ENCODE measurements around the gene ALG6.

Gene ALG6

DNA sequence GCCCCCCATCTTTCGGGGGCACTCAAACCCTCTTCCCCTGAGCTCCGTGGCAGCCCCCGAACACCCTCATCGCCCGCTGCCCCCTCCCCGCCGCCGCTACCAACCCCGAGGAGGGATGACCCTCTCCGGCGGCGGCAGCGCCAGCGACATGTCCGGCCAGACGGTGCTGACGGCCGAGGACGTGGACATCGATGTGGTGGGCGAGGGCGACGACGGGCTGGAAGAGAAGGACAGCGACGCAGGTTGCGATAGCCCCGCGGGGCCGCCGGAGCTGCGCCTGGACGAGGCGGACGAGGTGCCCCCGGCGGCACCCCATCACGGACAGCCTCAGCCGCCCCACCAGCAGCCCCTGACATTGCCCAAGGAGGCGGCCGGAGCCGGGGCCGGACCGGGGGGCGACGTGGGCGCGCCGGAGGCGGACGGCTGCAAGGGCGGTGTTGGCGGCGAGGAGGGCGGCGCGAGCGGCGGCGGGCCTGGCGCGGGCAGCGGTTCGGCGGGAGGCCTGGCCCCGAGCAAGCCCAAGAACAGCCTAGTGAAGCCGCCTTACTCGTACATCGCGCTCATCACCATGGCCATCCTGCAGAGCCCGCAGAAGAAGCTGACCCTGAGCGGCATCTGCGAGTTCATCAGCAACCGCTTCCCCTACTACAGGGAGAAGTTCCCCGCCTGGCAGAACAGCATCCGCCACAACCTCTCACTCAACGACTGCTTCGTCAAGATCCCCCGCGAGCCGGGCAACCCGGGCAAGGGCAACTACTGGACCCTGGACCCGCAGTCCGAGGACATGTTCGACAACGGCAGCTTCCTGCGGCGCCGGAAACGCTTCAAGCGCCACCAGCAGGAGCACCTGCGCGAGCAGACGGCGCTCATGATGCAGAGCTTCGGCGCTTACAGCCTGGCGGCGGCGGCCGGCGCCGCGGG is 44.2 kb upstream of the ALG6 start:
- H3K27me3 ChIP-seq (ENCODE audit: control insufficient read depth, insufficient read depth, low read length, poor library complexity, severe bottlenecking) = peaks cover 100% of the 10 kb centered on the region
- peak overlapping the region; percentile 27 for H3K4me3 ChIP-seq (ENCODE audit: insufficient read depth, low read depth, low read length)
- WGBS, 2 experiments = 1% methylated on average over 104 of the region's 104 CpGs
- H3K36me3 ChIP-seq (ENCODE audit: control insufficient read depth, insufficient read depth, low read length) = no peaks in the 10 kb centered on the region
- no peaks in the 10 kb centered on the region for H3K9me3 ChIP-seq (ENCODE audit: control insufficient read depth, low read length)
- no peak overlapping the region for H3K27ac ChIP-seq (ENCODE audit: insufficient read depth, low read depth, low read length, poor library complexity, severe bottlenecking)
- H3K4me1 ChIP-seq (ENCODE audit: control insufficient read depth, insufficient read depth, low read length) = peaks cover 6% of the 10 kb centered on the region

DNA sequence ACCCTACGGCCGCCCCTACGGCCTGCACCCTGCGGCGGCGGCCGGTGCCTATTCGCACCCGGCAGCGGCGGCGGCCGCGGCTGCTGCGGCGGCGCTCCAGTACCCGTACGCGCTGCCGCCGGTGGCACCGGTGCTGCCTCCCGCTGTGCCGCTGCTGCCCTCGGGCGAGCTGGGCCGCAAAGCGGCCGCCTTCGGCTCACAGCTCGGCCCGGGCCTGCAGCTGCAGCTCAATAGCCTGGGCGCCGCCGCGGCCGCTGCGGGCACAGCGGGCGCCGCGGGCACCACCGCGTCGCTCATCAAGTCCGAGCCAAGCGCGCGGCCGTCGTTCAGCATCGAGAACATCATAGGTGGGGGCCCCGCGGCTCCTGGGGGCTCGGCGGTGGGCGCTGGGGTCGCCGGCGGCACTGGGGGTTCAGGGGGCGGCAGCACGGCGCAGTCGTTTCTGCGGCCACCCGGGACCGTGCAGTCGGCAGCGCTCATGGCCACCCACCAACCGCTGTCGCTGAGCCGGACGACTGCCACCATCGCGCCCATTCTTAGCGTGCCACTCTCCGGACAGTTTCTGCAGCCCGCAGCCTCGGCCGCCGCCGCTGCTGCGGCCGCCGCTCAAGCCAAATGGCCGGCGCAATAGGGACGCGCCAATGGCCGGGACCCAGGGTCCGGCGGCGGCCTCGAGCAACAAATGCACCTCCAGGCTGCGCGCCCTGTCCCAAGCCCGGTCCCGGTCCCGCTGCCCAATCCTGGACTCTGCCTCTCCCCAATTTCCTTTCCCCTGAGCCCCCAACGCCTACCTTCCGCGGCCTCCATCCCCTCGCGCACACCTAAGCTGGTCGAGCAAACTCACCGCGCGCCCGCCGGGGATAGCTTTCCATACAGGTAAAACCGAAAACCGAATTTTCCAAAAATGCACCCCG is 43.3 kb upstream of the ALG6 start:
- peaks cover 100% of the 10 kb centered on the region for H3K27me3 ChIP-seq (ENCODE audit: control insufficient read depth, insufficient read depth, low read length, poor library complexity, severe bottlenecking)

DNA sequence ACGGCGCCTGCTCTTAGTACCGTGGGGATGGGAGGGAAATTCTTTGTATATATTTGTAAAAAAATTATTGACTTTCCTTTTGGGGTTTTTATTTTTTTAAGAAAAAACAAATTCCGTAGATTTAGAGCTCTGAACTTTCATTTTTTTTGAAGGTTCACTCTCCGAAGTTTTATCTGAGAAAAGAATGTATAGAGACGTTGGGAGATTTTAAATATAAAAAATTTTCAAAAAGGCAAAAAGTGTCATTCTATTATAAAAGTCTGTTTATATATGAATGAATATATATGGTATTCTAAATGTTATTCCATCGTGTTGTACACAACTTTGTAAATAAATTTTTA is 42.7 kb upstream of the ALG6 start:
- H3K4me3 ChIP-seq (ENCODE audit: insufficient read depth, low read depth, low read length) = peak overlapping the region; percentile 27
- peaks cover 6% of the 10 kb centered on the region for H3K4me1 ChIP-seq (ENCODE audit: control insufficient read depth, insufficient read depth, low read length)
- no peak overlapping the region for H3K27ac ChIP-seq (ENCODE audit: insufficient read depth, low read depth, low read length, poor library complexity, severe bottlenecking)
- peaks cover 100% of the 10 kb centered on the region for H3K27me3 ChIP-seq (ENCODE audit: control insufficient read depth, insufficient read depth, low read length, poor library complexity, severe bottlenecking)
- WGBS, 2 experiments = 7 to 11% methylated on average over 3 to 5 of the region's 7 CpGs
- no peaks in the 10 kb centered on the region for H3K36me3 ChIP-seq (ENCODE audit: control insufficient read depth, insufficient read depth, low read length)
- H3K9me3 ChIP-seq (ENCODE audit: control insufficient read depth, low read length) = no peaks in the 10 kb centered on the region

More for the DNA sequence above, 43.3 kb upstream of the ALG6 start:
- WGBS, 2 experiments = 1% methylated on average over 114 of the region's 114 CpGs
- H3K9me3 ChIP-seq (ENCODE audit: control insufficient read depth, low read length) = no peaks in the 10 kb centered on the region
- no peak overlapping the region for H3K27ac ChIP-seq (ENCODE audit: insufficient read depth, low read depth, low read length, poor library complexity, severe bottlenecking)
- peaks cover 6% of the 10 kb centered on the region for H3K4me1 ChIP-seq (ENCODE audit: control insufficient read depth, insufficient read depth, low read length)
- H3K36me3 ChIP-seq (ENCODE audit: control insufficient read depth, insufficient read depth, low read length) = no peaks in the 10 kb centered on the region
- H3K4me3 ChIP-seq (ENCODE audit: insufficient read depth, low read depth, low read length) = peak overlapping the region; percentile 27

- Histone ChIP-seq H3K4me1 (ENCODE audit: control insufficient read depth, insufficient read depth, low read length) (peaks cover 9% of the 10 kb centered on the region), H3K4me3 (ENCODE audit: insufficient read depth, low read depth, low read length) (peak overlapping the region; percentile 25), H3K36me3 (ENCODE audit: control insufficient read depth, insufficient read depth, low read length) (no peaks in the 10 kb centered on the region), H3K27ac (ENCODE audit: insufficient read depth, low read depth, low read length, poor library complexity, severe bottlenecking) (no peak overlapping the region), H3K9me3 (ENCODE audit: control insufficient read depth, low read length) (no peaks in the 10 kb centered on the region), H3K27me3 (ENCODE audit: control insufficient read depth, insufficient read depth, low read length, poor library complexity, severe bottlenecking) (peaks cover 100% of the 10 kb centered on the region)
- WGBS, 2 experiments = 0 to 37% methylated on average over 1 to 2 of the region's 2 CpGs
These were observed 42.0 kb upstream of the ALG6 start for GRCh38 chr1:63325279-63325985.

GRCh38 chr1:63326106-63326472 is 41.3 kb upstream of the ALG6 start:
- Histone ChIP-seq H3K4me1 (ENCODE audit: control insufficient read depth, insufficient read depth, low read length) (peaks cover 9% of the 10 kb centered on the region), H3K4me3 (ENCODE audit: insufficient read depth, low read depth, low read length) (peak overlapping the region; percentile 25), H3K27me3 (ENCODE audit: control insufficient read depth, insufficient read depth, low read length, poor library complexity, severe bottlenecking) (peaks cover 100% of the 10 kb centered on the region), H3K27ac (ENCODE audit: insufficient read depth, low read depth, low read length, poor library complexity, severe bottlenecking) (no peak overlapping the region), H3K9me3 (ENCODE audit: control insufficient read depth, low read length) (no peaks in the 10 kb centered on the region), H3K36me3 (ENCODE audit: control insufficient read depth, insufficient read depth, low read length) (no peaks in the 10 kb centered on the region)
- WGBS, 2 experiments = 2% methylated on average over 20 of the region's 20 CpGs

DNA sequence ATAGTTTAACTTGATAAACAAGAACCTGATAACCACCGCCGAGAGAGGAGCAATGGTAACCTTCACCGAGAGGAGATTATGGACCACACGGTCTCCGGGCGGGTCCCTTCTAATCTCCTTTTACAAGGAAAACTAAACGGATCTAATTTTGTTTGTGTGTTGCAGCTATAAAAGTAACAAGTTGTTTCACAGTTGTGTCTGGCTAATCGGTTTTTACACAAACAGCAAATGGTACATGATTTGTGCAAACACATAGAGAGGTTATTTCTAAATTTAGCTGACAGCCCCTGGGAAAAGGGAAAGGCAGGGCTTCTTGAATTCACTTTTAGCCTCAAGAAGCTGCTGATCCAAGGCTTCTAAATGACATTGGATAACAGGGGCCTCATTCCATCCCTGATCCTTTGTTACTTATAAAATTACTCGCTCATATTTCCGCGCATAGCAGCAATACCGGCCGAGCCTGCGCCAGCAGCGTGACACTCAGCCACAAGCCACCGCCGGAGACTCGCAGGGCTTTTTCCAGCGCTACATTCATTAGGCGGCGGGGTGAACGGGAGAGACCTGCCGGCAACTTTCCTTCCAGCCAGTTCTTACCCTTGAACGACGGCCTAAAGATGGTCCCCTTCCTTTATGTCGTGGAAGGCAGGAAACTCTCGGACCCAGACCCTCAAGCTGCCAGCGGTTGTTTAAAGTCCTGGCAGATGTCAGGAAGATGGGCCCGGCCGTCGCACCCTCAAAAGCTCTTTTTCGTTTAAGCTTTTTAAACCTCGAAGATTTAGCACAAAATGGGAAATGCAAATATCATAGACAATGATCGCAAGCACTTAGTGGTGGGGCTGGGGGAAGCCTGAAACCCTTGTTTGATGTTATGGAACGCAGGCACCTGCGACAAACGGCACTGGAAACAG is 40.7 kb upstream of the ALG6 start:
- peak overlapping the region; percentile 25 for H3K4me3 ChIP-seq (ENCODE audit: insufficient read depth, low read depth, low read length)
- H3K36me3 ChIP-seq (ENCODE audit: control insufficient read depth, insufficient read depth, low read length) = no peaks in the 10 kb centered on the region
- WGBS, 2 experiments = 2 to 3% methylated on average over 35 to 37 of the region's 37 CpGs
- peaks cover 4% of the 10 kb centered on the region for H3K4me1 ChIP-seq (ENCODE audit: control insufficient read depth, insufficient read depth, low read length)
- no peaks in the 10 kb centered on the region for H3K9me3 ChIP-seq (ENCODE audit: control insufficient read depth, low read length)
- H3K27ac ChIP-seq (ENCODE audit: insufficient read depth, low read depth, low read length, poor library complexity, severe bottlenecking) = no peak overlapping the region
- peaks cover 100% of the 10 kb centered on the region for H3K27me3 ChIP-seq (ENCODE audit: control insufficient read depth, insufficient read depth, low read length, poor library complexity, severe bottlenecking)

DNA sequence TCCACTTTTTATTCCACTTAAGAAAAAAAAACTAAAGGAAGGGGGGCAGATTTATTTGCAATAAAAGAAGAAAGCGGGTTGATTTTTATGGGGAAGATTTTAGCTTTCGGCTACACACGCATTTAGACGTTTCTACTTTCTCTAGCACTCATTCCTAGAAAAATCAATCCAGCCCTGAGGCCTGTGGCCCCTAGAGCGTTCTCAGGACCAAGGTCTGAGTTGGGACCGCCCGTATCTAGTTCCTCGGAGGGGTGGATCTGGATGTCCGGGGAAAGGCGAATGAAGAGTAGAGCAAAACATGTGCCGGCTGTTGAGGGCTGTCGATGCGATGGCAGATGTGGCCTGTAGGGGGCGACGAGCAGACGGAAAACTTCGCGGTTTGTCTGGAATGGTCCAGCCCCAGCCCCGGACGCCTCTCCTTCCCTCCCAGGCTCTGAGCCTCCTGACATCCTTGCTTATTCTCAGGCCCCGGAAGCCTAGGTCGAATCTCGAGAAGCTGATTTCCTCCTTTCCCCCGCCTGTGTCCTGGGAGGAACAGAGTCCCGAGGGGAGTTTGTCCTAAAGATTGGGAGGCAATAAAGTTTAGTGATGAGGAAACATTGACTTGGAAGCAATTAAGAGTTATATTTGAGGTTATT is 39.9 kb upstream of the ALG6 start:
- Histone ChIP-seq H3K27ac (ENCODE audit: insufficient read depth, low read depth, low read length, poor library complexity, severe bottlenecking) (no peak overlapping the region), H3K4me1 (ENCODE audit: control insufficient read depth, insufficient read depth, low read length) (peaks cover 3% of the 10 kb centered on the region), H3K9me3 (ENCODE audit: control insufficient read depth, low read length) (no peaks in the 10 kb centered on the region), H3K27me3 (ENCODE audit: control insufficient read depth, insufficient read depth, low read length, poor library complexity, severe bottlenecking) (peaks cover 100% of the 10 kb centered on the region), H3K36me3 (ENCODE audit: control insufficient read depth, insufficient read depth, low read length) (no peaks in the 10 kb centered on the region), H3K4me3 (ENCODE audit: insufficient read depth, low read depth, low read length) (no peak overlapping the region)
- WGBS, 2 experiments = 3 to 7% methylated on average over 24 of the region's 25 CpGs

DNA sequence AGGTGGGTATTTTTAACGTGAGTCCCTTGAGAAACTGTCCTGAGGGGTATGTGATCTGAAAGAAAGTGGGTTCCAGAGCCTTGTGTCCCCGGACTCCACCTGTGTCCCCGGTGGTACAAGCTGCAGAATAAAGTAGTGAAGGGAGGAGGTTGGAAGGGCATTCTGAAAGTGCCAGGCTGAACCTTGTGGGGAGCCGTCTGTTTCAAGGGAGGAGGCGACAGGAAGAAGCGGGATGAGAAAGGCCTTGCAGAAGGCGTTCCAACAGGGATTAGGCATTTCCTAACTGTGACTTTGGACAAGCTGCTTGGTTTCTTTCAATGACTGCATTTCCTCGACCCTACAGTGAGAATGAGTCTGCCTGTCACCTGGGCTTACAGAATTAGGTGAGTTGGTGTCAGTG is 39.3 kb upstream of the ALG6 start:
- H3K27ac ChIP-seq (ENCODE audit: insufficient read depth, low read depth, low read length, poor library complexity, severe bottlenecking) = no peak overlapping the region
- 51 to 64% methylated on average over 8 of the region's 8 CpGs for WGBS, 2 experiments
- H3K4me3 ChIP-seq (ENCODE audit: insufficient read depth, low read depth, low read length) = no peak overlapping the region
- peaks cover 3% of the 10 kb centered on the region for H3K4me1 ChIP-seq (ENCODE audit: control insufficient read depth, insufficient read depth, low read length)
- H3K9me3 ChIP-seq (ENCODE audit: control insufficient read depth, low read length) = no peaks in the 10 kb centered on the region
- peaks cover 100% of the 10 kb centered on the region for H3K27me3 ChIP-seq (ENCODE audit: control insufficient read depth, insufficient read depth, low read length, poor library complexity, severe bottlenecking)
- H3K36me3 ChIP-seq (ENCODE audit: control insufficient read depth, insufficient read depth, low read length) = no peaks in the 10 kb centered on the region

DNA sequence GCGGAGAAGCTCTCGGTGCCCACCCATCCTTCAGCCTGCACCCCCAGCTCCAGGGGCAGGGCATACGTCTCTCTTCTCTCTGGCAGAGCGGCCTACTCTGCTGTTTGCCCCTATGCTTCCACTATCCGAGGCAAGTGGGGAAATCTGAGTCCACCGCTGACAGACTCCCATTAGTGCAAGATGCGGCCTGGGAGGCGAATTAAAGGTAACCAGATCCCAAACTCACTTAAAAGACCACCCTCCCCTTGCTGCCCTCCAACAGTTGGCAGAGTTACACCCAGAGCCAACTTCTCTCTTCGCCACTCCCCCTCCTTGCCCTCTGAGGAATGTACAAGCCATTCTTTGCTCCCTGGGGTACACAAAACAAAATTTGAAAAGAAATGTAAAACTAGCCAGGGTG is 38.6 kb upstream of the ALG6 start:
- H3K27me3 ChIP-seq (ENCODE audit: control insufficient read depth, insufficient read depth, low read length, poor library complexity, severe bottlenecking) = peaks cover 100% of the 10 kb centered on the region
- WGBS, 2 experiments = 67 to 74% methylated on average over 9 of the region's 9 CpGs

More for the DNA sequence above, 38.6 kb upstream of the ALG6 start:
- H3K4me1 ChIP-seq (ENCODE audit: control insufficient read depth, insufficient read depth, low read length) = peaks cover 3% of the 10 kb centered on the region
- H3K4me3 ChIP-seq (ENCODE audit: insufficient read depth, low read depth, low read length) = no peak overlapping the region
- H3K27ac ChIP-seq (ENCODE audit: insufficient read depth, low read depth, low read length, poor library complexity, severe bottlenecking) = no peak overlapping the region
- H3K36me3 ChIP-seq (ENCODE audit: control insufficient read depth, insufficient read depth, low read length) = no peaks in the 10 kb centered on the region
- H3K9me3 ChIP-seq (ENCODE audit: control insufficient read depth, low read length) = no peaks in the 10 kb centered on the region
